Activated naive CD4-positive, alpha-beta T cell treated with anti-CD3 and anti-CD28 coated beads, Interleukin-2, amount 10 ng/mL, durations not matched to agents 5 hours and 36 hours (primary cell): ENCODE measurements around the gene DGAT2. TPM values are rescaled to one million over a fixed set of nuclear protein-coding genes. Genes with fewer than 3 reads are reported as not detected.

Source experiments
- total RNA-seq, 2 experiments: library from RNA; stranded (reverse); gene quantifications; one replicate each; pipeline ENCODE4 v1.2.3, GENCODE V29; 2021

Gene DGAT2
- under 1 TPM; 0.46 to 0.55 TPM for total RNA-seq

GRCh38 chr11:75768112-75768908 is at the start of gene DGAT2:
DGAT2 (plus strand) TSS chr11:75768778; CDS start chr11:75768992, 214 bp downstream.

GRCh38 chr11:75814677-75815344 is 46.2 kb downstream of the DGAT2 start, which contains the start of gene UVRAG:
UVRAG (plus strand) TSS chr11:75815210; CDS start chr11:75815408, 198 bp downstream.

Other genes starting within 250 kb of the DGAT2 start
- 10 to 100 TPM; 36.6 to 37.9 TPM for gene GDPD5, start 242.8 kb upstream of the DGAT2 start, total RNA-seq
- 10 to 100 TPM; 14.4 to 15.3 TPM for gene SERPINH1, start 206.5 kb upstream of the DGAT2 start, total RNA-seq
- under 1 TPM; 0.10 TPM for gene MAP6, start 99.7 kb upstream of the DGAT2 start, total RNA-seq
- gene MOGAT2, start 50.9 kb upstream of the DGAT2 start, total RNA-seq = not detected
- 10 to 100 TPM; 20.9 to 21.3 TPM for gene UVRAG, start 46.4 kb downstream of the DGAT2 start, total RNA-seq